GM19240 (cell line): ENCODE results near the gene NOB1.
"Not testable (repeated sequence)": the region's sequence is repeated elsewhere in the genome, so short reads cannot be mapped to it uniquely, and the experiment has no call there.

Experiments
- DNase-seq: peaks from one replicate; pipeline ENCODE4 v3.0.0; 2011; ENCODE audit warnings: low spot score; ENCODE audit not compliant: insufficient read length

NOB1 gene

DNA sequence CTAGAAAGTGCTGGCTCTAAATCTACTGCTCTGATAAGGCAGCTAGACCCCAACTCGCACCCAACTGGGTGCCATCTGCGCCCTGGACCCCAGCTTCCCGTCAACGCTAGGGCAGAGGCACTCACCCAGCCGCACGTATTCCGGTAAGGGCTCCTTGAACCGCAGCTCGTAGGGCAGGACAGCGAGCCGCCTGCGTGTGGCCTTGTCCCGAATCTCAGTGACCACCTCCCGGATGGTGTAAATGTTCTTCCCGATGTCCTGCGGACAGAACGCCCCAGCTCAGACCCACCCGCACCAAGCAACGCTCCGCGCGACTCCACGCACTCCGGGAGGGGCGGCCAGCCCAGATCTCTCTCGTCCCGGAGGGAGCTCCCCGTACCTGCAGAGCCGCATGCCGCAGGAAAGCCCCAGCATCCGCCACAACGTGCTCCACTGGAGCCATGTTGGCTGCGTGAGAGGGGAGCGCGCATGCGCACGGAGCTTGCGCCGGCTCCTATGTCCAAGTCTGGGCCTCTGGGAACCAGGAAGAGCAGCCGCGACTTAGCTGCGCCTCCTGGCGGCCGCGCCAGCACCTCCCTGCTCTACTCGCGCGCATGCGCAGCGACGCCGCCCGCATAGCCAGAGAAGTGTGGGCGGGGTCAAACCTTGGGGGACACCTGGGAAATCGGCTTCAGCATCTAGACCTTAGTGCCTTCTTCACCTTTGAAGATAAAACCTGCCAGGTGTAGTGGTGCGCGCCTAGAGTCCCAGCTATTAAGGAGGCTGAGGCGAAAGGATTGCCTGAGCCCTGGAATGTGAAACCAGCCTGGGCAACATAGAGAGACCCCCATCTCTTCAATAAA, at the start of gene NOB1:
Gene NOB1 (minus strand): TSS at position 458 of the 842 bp plus-strand sequence. CDS start 16 bp downstream, at position 442.
- DNase-seq: peak; percentile 83

DNA sequence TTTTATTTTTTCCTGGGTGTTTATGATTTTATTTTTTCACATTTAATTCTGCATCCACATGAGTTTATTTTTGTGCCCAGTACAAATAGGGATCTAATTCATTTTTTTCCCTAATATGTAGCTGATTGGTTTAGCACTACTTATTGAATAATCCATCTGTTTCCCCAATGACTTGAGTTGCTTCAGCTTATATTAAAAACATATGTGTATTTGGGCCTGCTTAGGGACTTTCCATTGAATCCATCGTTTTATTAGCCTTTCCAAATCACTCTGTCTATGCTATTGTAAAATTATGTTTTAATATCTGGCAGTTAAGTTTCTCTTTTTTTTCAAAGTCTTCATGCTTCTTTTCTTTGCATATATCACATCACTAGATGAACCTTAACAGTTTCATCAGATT, 49.6 kb upstream of the NOB1 start:
- no peak for DNase-seq

- DNase-seq: no peak
These were observed 44.9 kb upstream of the NOB1 start for GRCh38 chr16:69799611-69800031.

GRCh38 chr16:69798466-69798865, 43.7 kb upstream of the NOB1 start:
- no peak for DNase-seq

DNA sequence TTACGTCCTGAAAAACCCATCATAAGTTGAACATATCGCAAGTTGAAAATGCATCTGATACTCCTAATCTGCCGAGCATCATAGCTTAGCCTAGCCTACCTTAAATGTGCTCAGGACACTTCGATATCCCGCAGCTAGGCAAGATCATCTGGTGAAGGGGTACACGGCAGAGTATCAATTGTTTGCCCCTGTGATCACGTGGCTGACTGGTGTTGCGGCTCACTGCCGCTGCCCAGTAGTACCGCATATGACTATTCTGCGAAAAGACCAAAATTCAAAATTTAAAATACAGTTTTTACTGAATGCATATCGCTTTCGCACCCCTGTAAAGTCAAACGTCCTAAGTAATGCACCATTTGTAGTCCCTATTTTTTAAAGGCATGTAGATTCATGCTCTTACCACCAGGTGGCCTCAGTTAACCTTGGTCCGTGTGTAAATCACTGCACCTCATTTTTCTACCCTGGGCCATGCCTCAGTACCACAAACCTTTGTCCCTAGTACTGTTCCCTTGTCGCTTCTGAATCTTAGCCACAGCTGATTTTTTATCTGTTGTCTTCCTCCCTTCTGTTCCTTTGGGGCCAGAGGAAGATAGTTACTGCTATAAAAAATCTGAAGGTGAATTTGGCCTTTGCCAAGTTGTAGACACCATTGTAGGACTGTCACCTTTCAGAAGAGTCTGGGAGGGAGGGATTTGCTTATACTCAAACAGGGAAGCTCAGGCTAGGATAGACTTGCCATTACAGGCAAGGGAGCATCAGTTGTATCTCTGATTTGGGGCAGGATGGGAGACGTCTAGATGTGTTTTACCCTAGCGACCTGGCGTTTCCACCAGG, 41.8 kb upstream of the NOB1 start:
- DNase-seq: peak; percentile 21

DNA sequence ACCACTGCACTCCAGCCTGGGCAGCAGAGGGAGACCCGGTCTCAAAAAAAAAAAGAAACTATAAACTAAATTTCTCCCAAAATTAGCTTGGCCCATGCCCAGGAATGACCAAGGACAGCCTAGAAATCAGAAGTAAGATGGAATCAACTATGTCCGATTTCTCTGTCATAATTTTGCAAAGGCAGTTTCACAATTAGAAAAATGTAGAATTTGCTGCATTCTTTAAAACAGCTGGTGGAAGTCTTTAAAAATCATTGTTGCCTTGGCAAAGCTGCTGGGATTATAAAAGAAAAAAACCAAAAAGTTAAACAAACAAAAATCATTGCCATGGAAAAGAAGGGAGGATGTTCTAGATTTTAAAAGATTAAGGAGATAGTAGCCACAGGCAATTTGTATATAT, 39.8 kb upstream of the NOB1 start:
- DNase-seq: no peak

DNA sequence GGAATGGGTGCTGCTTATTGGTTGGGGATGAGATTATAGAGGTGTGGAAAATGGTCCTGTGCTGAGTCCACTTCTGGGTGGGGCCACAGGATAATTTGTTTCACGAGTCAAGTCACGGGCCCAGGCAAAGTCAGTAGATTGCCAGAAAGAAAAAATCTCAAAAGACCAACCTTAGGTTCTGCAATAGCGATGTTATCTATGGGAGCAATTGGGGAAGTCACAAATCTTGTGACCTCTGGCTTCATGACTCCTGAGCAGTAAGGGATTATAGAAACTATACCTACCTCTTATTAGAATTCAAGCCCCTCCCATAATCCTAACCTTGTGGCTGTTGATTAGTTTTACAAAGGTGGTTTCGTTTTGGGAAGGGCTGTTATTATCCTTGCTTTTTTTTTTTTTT, 38.8 kb upstream of the NOB1 start:
- no peak for DNase-seq

DNA sequence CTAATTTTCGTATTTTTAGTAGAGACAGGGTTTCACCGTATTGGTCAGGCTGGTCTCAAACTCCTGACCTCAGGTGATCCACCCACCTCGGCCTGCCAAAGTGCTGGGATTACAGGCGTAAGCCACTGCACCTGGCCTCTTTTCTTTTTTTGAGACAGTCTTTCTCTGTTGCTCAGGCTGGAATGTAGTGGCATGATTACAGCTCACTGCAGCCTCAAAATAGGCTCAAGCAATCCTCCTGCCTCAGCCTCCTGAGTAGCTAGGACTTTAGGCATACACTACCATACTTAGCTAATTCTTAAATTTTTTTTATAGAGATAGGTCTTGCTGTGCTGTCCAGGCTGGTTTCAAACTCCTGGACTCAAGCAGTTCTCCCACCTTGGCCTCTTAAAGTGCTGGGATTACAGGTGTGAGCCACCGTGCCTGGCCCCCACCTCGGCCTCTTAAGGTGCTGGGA, 36.7 kb upstream of the NOB1 start:
- not testable (repeated sequence) for DNase-seq

DNA sequence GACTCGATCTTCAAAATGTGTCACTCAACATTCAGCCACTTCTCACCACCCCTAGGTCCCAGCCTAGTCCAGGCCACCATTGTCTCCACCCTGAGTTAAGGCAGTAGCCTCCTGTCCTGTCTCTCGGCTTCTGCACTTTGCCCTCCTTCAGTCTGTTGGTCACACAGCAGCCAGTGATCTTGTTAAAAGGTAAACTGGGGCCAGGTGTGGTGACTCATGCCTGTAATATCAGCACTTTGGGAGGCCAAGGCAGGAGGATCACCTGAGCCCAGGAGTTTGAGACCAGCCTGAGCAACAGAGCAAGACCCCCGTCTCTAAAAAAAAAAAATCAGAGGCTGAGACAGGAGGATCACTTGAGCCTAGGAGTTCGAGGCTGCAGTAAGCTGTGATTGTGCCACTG, 33.2 kb upstream of the NOB1 start:
- DNase-seq: no peak

DNA sequence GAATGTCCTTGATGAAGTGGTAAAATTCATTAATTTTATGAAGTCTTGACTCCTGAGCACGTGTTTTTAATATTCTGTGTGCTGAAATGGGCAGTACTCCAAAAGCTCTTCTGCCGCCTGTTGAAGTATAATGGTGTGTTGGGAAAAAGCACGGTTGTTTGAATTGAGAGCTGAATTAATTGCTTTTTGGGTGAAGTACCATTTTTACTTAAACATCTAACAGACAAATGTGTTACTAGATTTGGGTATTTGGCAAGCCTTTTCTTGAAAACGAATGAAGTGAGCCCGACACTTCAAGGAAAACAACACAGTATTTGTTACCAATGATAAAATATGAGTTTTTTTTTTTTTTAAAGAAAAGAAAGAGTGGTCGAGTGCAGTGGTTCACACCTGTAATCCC, 29.9 kb upstream of the NOB1 start:
- DNase-seq: no peak

GRCh38 chr16:69781118-69781517, 26.4 kb upstream of the NOB1 start:
- DNase-seq: no peak

- DNase-seq: no peak
These were observed 25.0 kb upstream of the NOB1 start for GRCh38 chr16:69779724-69780123.

GRCh38 chr16:69775563-69775962, 20.8 kb upstream of the NOB1 start:
- DNase-seq: no peak

DNA sequence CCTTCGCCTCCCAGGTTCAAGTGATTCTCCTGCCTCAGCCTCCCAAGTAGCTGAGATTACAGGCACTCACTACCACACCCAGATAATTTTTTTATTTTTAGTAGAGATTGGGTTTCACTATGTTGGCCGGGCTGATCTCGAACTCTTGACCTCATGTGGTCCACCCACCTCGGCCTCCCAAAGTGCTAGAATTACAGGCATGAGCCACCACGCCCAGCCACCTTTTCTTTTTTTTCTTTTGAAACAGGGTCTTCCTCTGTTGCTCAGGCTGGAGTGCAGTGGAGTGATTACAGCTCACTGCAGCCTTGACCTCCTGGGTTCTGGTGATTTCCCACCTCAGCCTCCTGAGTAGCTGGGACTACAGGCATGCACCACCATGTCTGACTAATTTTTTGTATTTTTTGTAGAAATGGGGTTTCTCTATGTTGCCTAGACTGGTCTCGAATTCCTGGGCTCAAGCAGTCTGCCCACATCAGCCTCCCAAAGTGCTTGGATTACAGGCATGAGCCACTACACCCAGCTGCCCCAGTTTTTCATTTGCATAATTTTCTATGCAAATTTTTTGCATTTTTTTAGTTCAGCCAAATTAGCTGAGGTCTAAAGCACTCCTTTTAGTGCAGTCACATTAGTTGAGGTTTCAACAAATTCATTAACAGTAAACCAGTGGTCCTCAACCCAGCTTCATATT, 18.7 kb upstream of the NOB1 start:
- no peak for DNase-seq

DNA sequence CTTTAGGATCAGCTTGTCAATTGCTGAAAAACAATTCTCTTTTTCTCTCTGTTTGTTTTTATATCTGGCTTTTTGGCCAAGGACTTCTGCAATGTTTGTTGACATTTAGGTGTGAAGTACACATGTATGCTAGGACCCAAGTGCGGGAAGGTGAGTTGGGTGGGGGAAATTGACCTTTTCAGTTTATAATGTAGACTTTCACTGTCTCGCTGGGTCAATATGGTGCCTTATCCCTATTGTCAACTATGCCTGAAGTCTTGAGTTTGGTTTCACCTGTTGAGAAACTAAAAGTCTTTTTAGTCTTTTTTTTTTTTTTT, 16.9 kb upstream of the NOB1 start:
- no peak for DNase-seq

- no peak for DNase-seq
These were observed 14.7 kb upstream of the NOB1 start for GRCh38 chr16:69769404-69769803.

DNA sequence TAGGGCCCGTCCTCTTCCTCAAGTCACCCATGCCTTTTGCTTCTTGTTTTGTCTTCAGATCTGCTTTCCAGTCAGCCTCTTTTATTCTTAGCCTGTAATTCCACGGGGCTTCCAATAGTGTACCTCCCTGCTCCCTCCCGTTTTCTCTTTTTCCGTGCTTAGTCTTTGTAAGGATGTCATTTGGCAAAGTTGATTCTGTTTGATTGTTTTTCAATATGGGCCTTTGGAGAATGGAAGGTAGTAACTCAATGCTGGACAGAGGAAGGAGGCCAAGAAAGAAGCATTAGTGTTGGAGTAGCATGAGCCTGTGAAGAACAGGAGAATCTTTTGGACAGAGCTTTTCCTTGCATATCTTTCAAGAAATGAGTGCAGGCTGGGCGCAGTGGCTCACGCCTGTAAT, 13.9 kb upstream of the NOB1 start:
- no peak for DNase-seq

GRCh38 chr16:69767459-69768229, 12.9 kb upstream of the NOB1 start:
- no peak for DNase-seq

DNA sequence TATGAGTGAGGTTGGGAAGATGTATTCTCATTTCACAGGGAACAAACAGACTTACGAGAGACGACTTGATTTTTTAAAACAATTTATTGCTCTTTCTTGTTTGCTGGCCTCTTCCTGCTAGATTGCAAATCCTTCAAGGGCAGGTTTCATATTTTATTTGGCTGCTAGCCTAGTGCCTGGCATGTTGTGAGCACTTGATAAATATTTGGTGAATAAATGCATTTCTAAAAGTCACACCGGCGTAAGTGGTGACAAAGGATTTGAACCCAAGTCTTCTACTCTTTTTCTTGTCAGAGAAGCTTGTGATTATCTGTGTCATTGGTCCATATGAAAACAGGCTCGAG, 8.8 kb upstream of the NOB1 start:
- no peak for DNase-seq

- DNase-seq: no peak
These were observed 8.3 kb upstream of the NOB1 start for GRCh38 chr16:69762814-69763598.
